Natural killer cell (primary cell): ENCODE results near the gene OR2A2. TPM values are rescaled to one million over a fixed set of nuclear protein-coding genes. Genes with fewer than 3 reads are reported as not detected.

Experiments
- ATAC-seq, 3 donors: fragments of 150-1000 bp in 2 of 3; fragments of 200-7000 bp in 1 of 3; cut with Tn5 transposase; 1 replicate in 1 of 3; 2 replicates in 2 of 3; pipeline ENCODE4 v1.10.0; 2021; ENCODE audit warnings: mild to moderate bottlenecking in 2 of 3, moderate library complexity in 2 of 3
- DNase-seq, 2 donors: peaks; one replicate each; pipeline versions ENCODE4 v3.0.0 to v3.0.0-alpha.2; 2013 to 2021; ENCODE audit warnings: mixed read lengths in 1 of 2
- H3K27ac ChIP-seq: one replicate; pipeline ENCODE4 v1.5.1; 2013; ENCODE audit warnings: mild to moderate bottlenecking, low read length
- H3K27me3 ChIP-seq: one replicate; pipeline ENCODE4 v1.6.1; 2013; ENCODE audit warnings: low read length; ENCODE audit not compliant: control insufficient read depth, insufficient read depth
- H3K36me3 ChIP-seq: one replicate; pipeline ENCODE4 v1.6.1; 2013; ENCODE audit warnings: low read length; ENCODE audit not compliant: control insufficient read depth, insufficient read depth
- H3K4me1 ChIP-seq: one replicate; pipeline ENCODE4 v1.6.1; 2013; ENCODE audit warnings: low read length; ENCODE audit not compliant: control insufficient read depth, insufficient read depth
- H3K4me3 ChIP-seq: one replicate; pipeline ENCODE4 v1.5.1; 2013; ENCODE audit warnings: low read length
- H3K9me3 ChIP-seq: one replicate; pipeline ENCODE4 v1.6.1; 2013; ENCODE audit warnings: low read length; ENCODE audit not compliant: control insufficient read depth, insufficient read depth
- H3K27ac Mint-ChIP-seq, 2 donors: one replicate each; pipeline ENCODE4 v1.8.0; 2022; ENCODE audit warnings: mild to moderate bottlenecking in 2 of 2, mixed read lengths in 2 of 2, moderate library complexity in 1 of 2
- H3K27me3 Mint-ChIP-seq, 2 donors: one replicate each; pipeline ENCODE4 v1.8.0; 2022; ENCODE audit warnings: low read depth in 2 of 2, mixed read lengths in 2 of 2
- H3K36me3 Mint-ChIP-seq: one replicate; pipeline ENCODE4 v1.8.0; 2022; ENCODE audit warnings: mixed read lengths
- H3K4me1 Mint-ChIP-seq, 2 donors: one replicate each; pipeline ENCODE4 v1.8.0; 2022; ENCODE audit warnings: mixed read lengths in 2 of 2
- H3K4me3 Mint-ChIP-seq: one replicate; pipeline ENCODE4 v1.8.0; 2022; ENCODE audit warnings: mild to moderate bottlenecking, moderate library complexity, mixed read lengths
- H3K9me3 Mint-ChIP-seq, 2 donors: one replicate each; pipeline ENCODE4 v1.8.0; 2022; ENCODE audit warnings: mixed read lengths in 2 of 2
- WGBS: methylation state at CpG from one replicate; pipeline ENCODE4 v1.1.7; 2013; ENCODE audit warnings: missing lambda C conversion rate; ENCODE audit not compliant: insufficient coverage; 5-methylcytosine and 5-hydroxymethylcytosine counted together
- intact Hi-C: fragments of 100-400 bp; cut with micrococcal nuclease; formaldehyde crosslinking; loops from one replicate; pipeline ENCODE4 v1.14.2; 2022
- total RNA-seq, 4 donors: library from RNA; stranded (reverse); fragments of 120-200 nt in 1 of 4; gene quantifications; one replicate each; pipeline versions ENCODE4 v1.2.3 to v1.2.4, GENCODE V29; 2013 to 2022
- TF ChIP-seq, protein P1 (sequence below): fragments of 200-600 bp; IDR thresholded peaks from one replicate; pipeline ENCODE4 v1.8.0; 2022; ENCODE audit warnings: antibody characterized with exemption

The OR2A2 gene, protein sequence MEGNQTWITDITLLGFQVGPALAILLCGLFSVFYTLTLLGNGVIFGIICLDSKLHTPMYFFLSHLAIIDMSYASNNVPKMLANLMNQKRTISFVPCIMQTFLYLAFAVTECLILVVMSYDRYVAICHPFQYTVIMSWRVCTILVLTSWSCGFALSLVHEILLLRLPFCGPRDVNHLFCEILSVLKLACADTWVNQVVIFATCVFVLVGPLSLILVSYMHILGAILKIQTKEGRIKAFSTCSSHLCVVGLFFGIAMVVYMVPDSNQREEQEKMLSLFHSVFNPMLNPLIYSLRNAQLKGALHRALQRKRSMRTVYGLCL
- total RNA-seq, result not detected
- not detected for total RNA-seq (2013)

DNA sequence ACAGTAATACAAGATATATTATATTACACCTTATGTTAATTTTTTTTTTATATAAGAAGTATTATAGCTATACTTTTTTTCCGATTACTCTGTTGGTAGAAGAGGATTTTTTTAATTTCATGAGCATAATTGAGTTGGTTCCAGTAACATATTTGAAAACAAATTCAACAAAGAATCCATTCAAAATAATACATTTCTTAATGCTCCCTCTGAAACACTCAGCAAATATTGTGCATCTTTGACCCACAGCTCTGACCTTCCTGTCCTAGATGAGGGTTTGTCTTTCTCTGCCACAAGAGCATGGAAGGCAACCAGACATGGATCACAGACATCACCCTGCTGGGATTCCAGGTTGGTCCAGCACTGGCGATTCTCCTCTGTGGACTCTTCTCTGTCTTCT, at the start of gene OR2A2:
OR2A2 (plus strand) TSS at position 301 of the 400 bp plus-strand sequence; CDS start at position 301, 0 bp downstream.
- Histone ChIP-seq H3K9me3 (no peaks in the 10 kb centered on the region), H3K36me3 (no peaks in the 10 kb centered on the region), H3K27me3 (no peaks in the 10 kb centered on the region), H3K4me3 (no peak within 1 kb of the TSS), H3K4me1 (no peaks in the 10 kb centered on the region), H3K27ac (no peak within 1 kb of the TSS)
- ATAC-seq, result no peak
- 100% methylated on average over 1 of the region's 2 CpGs for WGBS
- intact Hi-C loops, result no loop called here
- Mint-ChIP-seq H3K9me3 (peaks cover 0 to 2% of the 10 kb centered on the region in 2 donors), H3K4me1 (no peaks in the 10 kb centered on the region), H3K27me3 (peaks cover 3 to 10% of the 10 kb centered on the region in 2 donors), H3K27ac (no peak within 1 kb of the TSS), H3K36me3 (no peaks in the 10 kb centered on the region), H3K4me3 (no peak within 1 kb of the TSS)
- DNase-seq, result no peak
- TF ChIP-seq, protein P1, sequence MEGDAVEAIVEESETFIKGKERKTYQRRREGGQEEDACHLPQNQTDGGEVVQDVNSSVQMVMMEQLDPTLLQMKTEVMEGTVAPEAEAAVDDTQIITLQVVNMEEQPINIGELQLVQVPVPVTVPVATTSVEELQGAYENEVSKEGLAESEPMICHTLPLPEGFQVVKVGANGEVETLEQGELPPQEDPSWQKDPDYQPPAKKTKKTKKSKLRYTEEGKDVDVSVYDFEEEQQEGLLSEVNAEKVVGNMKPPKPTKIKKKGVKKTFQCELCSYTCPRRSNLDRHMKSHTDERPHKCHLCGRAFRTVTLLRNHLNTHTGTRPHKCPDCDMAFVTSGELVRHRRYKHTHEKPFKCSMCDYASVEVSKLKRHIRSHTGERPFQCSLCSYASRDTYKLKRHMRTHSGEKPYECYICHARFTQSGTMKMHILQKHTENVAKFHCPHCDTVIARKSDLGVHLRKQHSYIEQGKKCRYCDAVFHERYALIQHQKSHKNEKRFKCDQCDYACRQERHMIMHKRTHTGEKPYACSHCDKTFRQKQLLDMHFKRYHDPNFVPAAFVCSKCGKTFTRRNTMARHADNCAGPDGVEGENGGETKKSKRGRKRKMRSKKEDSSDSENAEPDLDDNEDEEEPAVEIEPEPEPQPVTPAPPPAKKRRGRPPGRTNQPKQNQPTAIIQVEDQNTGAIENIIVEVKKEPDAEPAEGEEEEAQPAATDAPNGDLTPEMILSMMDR, result no peak

DNA sequence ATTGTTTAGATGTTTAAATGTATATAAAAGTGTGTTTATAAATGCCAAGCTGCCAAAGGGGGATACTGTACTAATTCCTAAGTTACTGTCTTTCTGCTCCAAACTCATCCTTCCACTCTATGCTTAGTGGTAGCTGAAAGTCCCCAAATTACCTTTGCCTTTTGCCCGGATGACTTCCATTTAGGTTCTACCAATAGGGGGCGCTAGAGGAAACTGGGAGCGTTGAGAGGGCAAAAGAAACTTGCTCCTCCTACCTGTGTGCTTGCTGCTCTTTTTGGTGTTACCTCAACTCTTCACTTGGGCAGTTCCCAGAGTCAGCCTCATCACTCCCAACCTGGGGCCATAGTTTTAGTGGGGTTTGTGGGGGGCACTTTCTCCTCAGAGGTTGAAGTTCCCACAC, 45.7 kb upstream of the OR2A2 start:
- WGBS, result 39% methylated on average over 3 of the region's 3 CpGs
- Mint-ChIP-seq H3K4me1 (no peaks in the 10 kb centered on the region), H3K27me3 (peaks cover 5 to 6% of the 10 kb centered on the region in 2 donors), H3K9me3 (peaks cover 0 to 2% of the 10 kb centered on the region in 2 donors), H3K36me3 (no peaks in the 10 kb centered on the region), H3K27ac (no peak overlapping the region), H3K4me3 (no peak overlapping the region)
- intact Hi-C loops, result no loop called here
- TF ChIP-seq, protein P1, result no peak
- no peak for ATAC-seq
- Histone ChIP-seq H3K27me3 (no peaks in the 10 kb centered on the region), H3K9me3 (no peaks in the 10 kb centered on the region), H3K36me3 (no peaks in the 10 kb centered on the region), H3K27ac (no peak overlapping the region), H3K4me1 (no peaks in the 10 kb centered on the region), H3K4me3 (no peak overlapping the region)
- DNase-seq, result no peak

DNA sequence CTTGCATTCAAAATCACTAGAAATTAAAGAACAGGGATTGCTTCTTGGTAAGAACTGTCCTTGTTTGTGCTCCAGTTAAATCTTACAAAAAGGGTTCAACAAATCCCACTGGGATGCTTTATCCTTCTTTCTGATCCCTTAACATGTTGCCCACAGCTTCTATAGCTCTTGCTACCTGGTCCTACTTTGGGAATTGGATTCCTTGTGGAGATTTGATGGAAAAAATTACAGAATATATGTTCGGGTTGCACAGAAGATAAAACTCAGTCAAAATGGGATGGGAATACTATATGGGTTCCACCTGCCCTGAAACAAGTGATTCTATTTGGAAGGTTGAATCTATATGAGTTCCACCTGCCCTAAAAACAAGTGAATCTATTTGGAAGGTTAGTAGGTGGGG, 39.9 kb upstream of the OR2A2 start, which contains the start of gene OR2A25:
OR2A25 (plus strand) TSS at position 301 of the 400 bp plus-strand sequence. CDS start 4,409 bp downstream, outside the sequence.
- ATAC-seq (no peak), DNase-seq (no peak)
- Mint-ChIP-seq H3K4me3 (no peak within 1 kb of the TSS), H3K36me3 (no peaks in the 10 kb centered on the region), H3K9me3 (no peaks in the 10 kb centered on the region), H3K27me3 (no peaks in the 10 kb centered on the region), H3K27ac (no peak within 1 kb of the TSS), H3K4me1 (no peaks in the 10 kb centered on the region)
- Histone ChIP-seq H3K27me3 (no peaks in the 10 kb centered on the region), H3K9me3 (no peaks in the 10 kb centered on the region), H3K36me3 (no peaks in the 10 kb centered on the region), H3K4me1 (no peaks in the 10 kb centered on the region), H3K27ac (no peak within 1 kb of the TSS), H3K4me3 (no peak within 1 kb of the TSS)
- intact Hi-C loops, result no loop called here
- 72% methylated on average over 1 of the region's 1 CpG for WGBS
- TF ChIP-seq, protein P1, result no peak

DNA sequence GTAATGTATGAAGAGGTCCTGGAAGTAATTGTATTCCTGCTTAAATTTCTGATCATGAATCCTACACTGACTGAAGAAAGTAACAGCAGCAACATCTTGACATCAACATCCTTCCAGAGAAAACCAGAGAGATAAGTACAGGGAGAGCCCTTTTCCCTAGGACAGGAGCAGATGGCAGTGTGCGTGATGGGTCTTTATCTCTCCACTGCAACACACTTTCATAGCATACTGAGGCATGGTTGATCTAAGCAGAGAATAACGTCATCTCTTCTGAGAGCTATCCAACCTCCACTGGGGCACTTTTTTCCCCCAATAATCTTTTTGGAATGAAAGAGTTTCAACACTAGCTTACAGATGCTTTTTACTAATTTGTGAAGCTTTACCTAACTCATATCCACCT, 39.4 kb upstream of the OR2A2 start:
- intact Hi-C loops, result no loop called here
- TF ChIP-seq, protein P1, result no peak
- Histone ChIP-seq H3K4me3 (no peak overlapping the region), H3K9me3 (no peaks in the 10 kb centered on the region), H3K27me3 (no peaks in the 10 kb centered on the region), H3K36me3 (no peaks in the 10 kb centered on the region), H3K27ac (no peak overlapping the region), H3K4me1 (no peaks in the 10 kb centered on the region)
- no peak for ATAC-seq
- H3K36me3 Mint-ChIP-seq, result no peaks in the 10 kb centered on the region
- H3K9me3 Mint-ChIP-seq, result no peaks in the 10 kb centered on the region
- WGBS, result 93% methylated on average over 2 of the region's 2 CpGs
- H3K4me3 Mint-ChIP-seq, result no peak overlapping the region
- no peaks in the 10 kb centered on the region for H3K27me3 Mint-ChIP-seq
- no peaks in the 10 kb centered on the region for H3K4me1 Mint-ChIP-seq
- no peak for DNase-seq
- no peak overlapping the region for H3K27ac Mint-ChIP-seq
